Mesenteric fat pad (tissue), 1 donor: ENCODE measurements around the gene TNNC1. TPM values are rescaled to one million over a fixed set of nuclear protein-coding genes. Genes with fewer than 3 reads are reported as not detected.

Experiments
- DNase-seq: peaks from one replicate; pipeline ENCODE4 v3.0.0-alpha.2; 2020; ENCODE audit warnings: low spot score
- total RNA-seq: library from RNA; stranded (reverse); fragmentation: NEBNext Ultra II Directional; extraction: Animal tissue kit (Norgen Biotek cat#: 25700); gene quantifications from one replicate; pipeline ENCODE4 v1.2.1, GENCODE V29; 2021
- donor health status: DM: yes; HTN: yes; CAD: no.

TNNC1 gene
- total RNA-seq, 1 donor from 2014 or later: not detected

GRCh38 chr3:52432225-52432624, 21.6 kb downstream of the TNNC1 start:
- peak; percentile 51 for DNase-seq

GRCh38 chr3:52431459-52432223, 22.2 kb downstream of the TNNC1 start:
- DNase-seq: peak; percentile 60

GRCh38 chr3:52430416-52430810, 23.4 kb downstream of the TNNC1 start:
- peak; percentile 71 for DNase-seq

- DNase-seq: peak; percentile 59
Observed at GRCh38 chr3:52429779-52430415, 23.9 kb downstream of the TNNC1 start.

- peak; percentile 62 for DNase-seq
Observed at GRCh38 chr3:52429031-52429430, 24.8 kb downstream of the TNNC1 start.

- peak; percentile 20 for DNase-seq
Observed at GRCh38 chr3:52428151-52429005, 25.5 kb downstream of the TNNC1 start.

DNA sequence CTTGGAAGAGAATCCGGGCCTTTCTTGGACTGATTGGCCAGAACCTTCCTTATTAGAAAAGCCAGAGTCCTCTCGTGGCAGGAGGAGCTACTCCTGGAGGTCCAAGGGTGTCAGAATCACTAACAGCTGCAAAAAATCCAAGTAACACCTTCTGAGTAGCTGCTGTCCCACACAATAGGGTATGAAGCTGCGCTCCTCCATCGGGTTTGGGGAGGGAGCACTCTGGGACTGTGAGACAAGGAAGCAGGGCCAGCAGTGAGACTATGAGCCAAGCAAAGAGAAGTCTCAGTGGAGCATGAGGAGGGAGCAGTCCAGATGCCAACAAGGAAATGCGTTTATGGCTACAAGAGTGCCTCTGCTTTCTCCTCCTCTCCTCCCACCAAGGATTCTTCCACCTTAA, 30.7 kb downstream of the TNNC1 start:
- no peak for DNase-seq

- DNase-seq: no peak
Observed at GRCh38 chr3:52422669-52423068, 31.2 kb downstream of the TNNC1 start.

- DNase-seq: no peak
Observed at GRCh38 chr3:52420388-52420787, 33.5 kb downstream of the TNNC1 start.

- no peak for DNase-seq
Observed at GRCh38 chr3:52415800-52416199, 38.0 kb downstream of the TNNC1 start.

DNA sequence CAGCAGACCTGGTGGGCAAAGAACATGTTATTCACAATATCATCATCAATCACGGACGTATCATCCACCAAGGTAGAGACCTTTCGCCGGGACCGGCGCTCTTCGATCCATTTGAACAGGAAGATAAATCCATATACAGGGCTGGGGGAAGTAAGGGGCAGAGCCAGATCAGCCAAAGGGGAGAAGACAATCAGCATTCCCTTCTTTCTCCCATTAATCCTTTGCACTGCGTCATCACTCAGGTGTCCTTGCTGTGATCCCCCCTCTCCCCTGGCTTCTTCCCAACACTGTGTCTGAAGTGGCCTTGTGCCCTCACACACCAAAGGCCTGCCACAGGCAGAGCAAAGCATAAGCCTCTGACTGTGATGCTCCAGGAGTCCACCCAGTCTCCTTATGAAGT, 45.4 kb downstream of the TNNC1 start:
- DNase-seq: no peak

DNA sequence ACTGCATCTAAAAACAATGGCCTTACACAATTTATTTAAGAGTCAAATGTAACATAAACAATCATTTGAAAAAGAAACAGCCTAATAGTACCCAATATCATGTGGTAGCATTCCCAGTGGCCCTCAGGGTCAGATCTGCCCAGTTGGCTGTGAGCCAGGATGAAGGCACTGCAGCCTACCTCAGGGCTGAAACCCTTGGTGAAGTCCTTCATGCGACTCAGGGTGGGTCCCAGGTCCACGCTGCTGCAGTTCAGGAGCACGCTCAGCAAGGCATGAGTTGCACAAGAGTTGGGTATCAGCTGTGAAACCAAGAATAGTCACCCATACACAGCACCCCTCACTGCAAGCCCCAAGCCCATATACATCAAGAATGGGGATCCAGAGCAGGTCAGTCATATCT, 46.1 kb downstream of the TNNC1 start:
- no peak for DNase-seq

GRCh38 chr3:52406791-52407510, 46.9 kb downstream of the TNNC1 start:
- DNase-seq: no peak

DNA sequence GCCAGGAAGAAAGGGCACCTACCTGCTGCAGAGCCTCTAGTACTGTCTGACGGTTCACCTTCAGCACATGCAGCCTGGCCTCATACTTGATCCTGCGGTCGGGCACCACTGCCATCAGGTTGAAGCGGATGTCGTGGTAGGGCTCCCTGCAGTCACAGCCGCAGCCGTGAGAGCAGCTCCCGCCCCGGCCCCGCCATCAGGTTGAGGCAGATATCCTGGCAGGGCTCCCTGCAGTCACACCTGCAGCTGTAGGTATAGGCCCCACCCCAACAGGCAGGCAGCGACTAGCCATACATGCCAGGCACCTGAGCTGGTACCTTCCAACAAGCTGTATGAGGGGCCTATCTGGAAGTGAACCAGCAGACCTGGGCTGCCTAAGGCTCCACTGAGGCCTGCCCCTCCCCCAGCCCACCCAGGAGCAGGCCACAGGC, 47.6 kb downstream of the TNNC1 start:
- no peak for DNase-seq

GRCh38 chr3:52405601-52406110, 48.2 kb downstream of the TNNC1 start:
- no peak for DNase-seq

- DNase-seq: no peak
Observed at GRCh38 chr3:52405066-52405465, 48.8 kb downstream of the TNNC1 start.

DNA sequence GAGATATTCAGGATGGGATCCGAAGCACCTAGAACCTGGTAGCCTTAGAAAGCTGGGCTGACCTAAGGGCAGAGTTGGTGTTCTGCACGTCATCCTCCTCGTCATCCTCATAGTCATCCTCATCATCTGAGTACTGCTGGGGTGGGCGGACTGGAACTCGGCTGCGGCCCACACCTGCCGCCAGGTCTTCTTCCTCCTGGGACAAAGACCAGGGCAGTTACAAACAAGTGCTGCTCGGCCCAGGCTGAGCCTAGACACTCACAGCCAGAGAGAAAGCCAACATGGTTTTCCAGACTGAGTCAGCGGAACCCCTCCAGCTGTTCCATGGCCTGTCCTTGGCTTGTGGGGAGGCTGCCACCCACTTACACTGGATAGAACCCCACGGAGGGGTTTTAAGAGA, 49.5 kb downstream of the TNNC1 start:
- DNase-seq: no peak

GRCh38 chr3:52403955-52404354, 49.9 kb downstream of the TNNC1 start:
- DNase-seq: no peak

DNA sequence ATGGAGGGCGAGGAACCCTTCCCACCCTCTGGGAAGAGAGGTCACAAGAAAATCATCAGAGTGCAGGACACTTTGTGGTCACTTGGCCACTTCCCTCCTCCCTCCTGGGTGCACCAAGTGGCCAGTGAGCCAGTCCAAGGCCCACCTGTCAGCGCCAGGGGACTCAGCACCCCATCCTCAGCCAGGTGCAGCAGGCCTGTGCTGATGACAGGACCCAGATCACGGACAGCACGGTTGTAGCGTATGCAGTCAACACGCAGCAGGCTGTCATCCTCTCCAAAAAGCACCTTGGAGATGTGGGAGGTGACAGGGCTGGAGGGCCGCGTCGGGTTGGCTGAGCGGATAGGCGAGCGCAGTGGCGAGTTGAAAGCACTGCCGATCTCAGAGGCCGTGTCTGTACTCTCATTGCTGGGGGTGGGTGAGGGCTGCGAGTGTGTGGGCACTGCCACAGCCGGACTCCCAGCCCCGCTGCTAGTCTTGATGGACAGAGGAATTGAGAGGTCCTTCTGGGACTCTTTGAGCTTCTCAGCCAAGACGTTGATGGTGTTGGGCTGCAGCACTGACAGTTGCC, 50.5 kb downstream of the TNNC1 start:
- DNase-seq: no peak

DNA sequence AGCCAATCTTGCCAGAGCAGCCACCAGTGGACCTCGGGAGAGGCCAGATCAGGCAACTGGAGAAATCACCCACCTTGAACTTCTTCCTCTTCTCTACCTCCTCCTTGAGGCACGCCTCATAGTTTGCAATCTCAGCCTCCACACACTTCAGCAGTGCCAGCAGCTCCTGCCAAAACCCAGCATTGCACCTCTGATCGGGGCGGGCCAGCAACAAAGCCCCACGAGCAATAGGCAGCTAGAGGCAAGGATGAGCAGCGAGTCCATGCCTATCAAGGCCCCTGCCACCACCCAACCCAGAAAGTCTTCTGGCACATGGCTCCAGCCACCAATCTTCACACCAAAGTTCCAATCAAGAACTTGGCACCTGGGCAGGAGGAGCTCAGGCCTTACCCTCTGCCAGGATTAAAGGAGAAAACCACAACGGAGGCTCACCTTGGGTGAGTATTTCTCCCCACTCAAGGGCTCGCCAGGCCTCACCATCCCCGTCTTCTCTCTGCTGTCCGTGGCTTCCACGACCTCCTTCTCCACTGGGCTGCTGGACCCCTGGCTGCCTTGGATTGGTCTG, 51.1 kb downstream of the TNNC1 start:
- no peak for DNase-seq
